Trophoblast cell (in vitro differentiated cells and primary cell): ENCODE measurements around the gene KRTAP5-11.

ENCODE experiments used
- DNase-seq, 2 donors: peaks; one replicate each; pipeline ENCODE4 v3.0.0-alpha.2; 2016
- H2AFZ ChIP-seq: 2 replicates; pipeline ENCODE4 v1.6.1; 2013; ENCODE audit warnings: low read length, moderate library complexity, mild to moderate bottlenecking; ENCODE audit not compliant: insufficient read depth, poor library complexity
- H2AK5ac ChIP-seq: 2 replicates; pipeline ENCODE4 v1.6.1; 2013; ENCODE audit warnings: mild to moderate bottlenecking, low read length
- H2BK120ac ChIP-seq: 2 replicates; pipeline ENCODE4 v1.6.1; 2013; ENCODE audit warnings: low read length, mild to moderate bottlenecking, moderate library complexity; ENCODE audit not compliant: insufficient read depth, poor library complexity
- H2BK12ac ChIP-seq: 2 replicates; pipeline ENCODE4 v1.6.1; 2013; ENCODE audit warnings: mild to moderate bottlenecking, low read length, moderate library complexity
- H2BK5ac ChIP-seq: 2 replicates; pipeline ENCODE4 v1.6.1; 2013; ENCODE audit warnings: low read length, low read depth, moderate library complexity, mild to moderate bottlenecking; ENCODE audit not compliant: poor library complexity
- H3K14ac ChIP-seq: 2 replicates; pipeline ENCODE4 v1.6.1; 2013; ENCODE audit warnings: mild to moderate bottlenecking, low read length
- H3K18ac ChIP-seq: 2 replicates; pipeline ENCODE4 v1.6.1; 2013; ENCODE audit warnings: mild to moderate bottlenecking, low read length
- H3K23ac ChIP-seq: 2 replicates; pipeline ENCODE4 v1.6.1; 2013; ENCODE audit warnings: low read length
- H3K27ac ChIP-seq: 2 replicates; pipeline ENCODE4 v1.5.1; 2013; ENCODE audit warnings: low read depth, mild to moderate bottlenecking, inconsistent platforms, low read length, moderate library complexity
- H3K27me3 ChIP-seq: 2 replicates; pipeline ENCODE4 v1.6.1; 2013; ENCODE audit warnings: inconsistent platforms, mild to moderate bottlenecking, low read length, moderate library complexity; ENCODE audit not compliant: insufficient read depth
- H3K36me3 ChIP-seq, 2 experiments: 1 replicate in 1 of 2; 2 replicates in 1 of 2; pipeline ENCODE4 v1.6.1; 2013; ENCODE audit warnings: low read length in 2 of 2, mild to moderate bottlenecking in 2 of 2, moderate library complexity in 1 of 2; ENCODE audit not compliant: insufficient read depth in 2 of 2, control insufficient read depth in 1 of 2
- H3K4ac ChIP-seq: 2 replicates; pipeline ENCODE4 v1.6.1; 2013; ENCODE audit warnings: low read depth, mild to moderate bottlenecking, low read length, moderate library complexity
- H3K4me1 ChIP-seq, 2 experiments: 1 replicate in 1 of 2; 2 replicates in 1 of 2; pipeline ENCODE4 v1.6.1; 2013; ENCODE audit warnings: low read length in 2 of 2, mild to moderate bottlenecking in 2 of 2, moderate library complexity in 1 of 2; ENCODE audit not compliant: insufficient read depth in 2 of 2, control insufficient read depth in 1 of 2
- H3K4me2 ChIP-seq: 2 replicates; pipeline ENCODE4 v1.6.1; 2013; ENCODE audit warnings: inconsistent platforms, mild to moderate bottlenecking, low read length, moderate library complexity
- H3K4me3 ChIP-seq: 2 replicates; pipeline ENCODE4 v1.5.1; 2013; ENCODE audit warnings: mild to moderate bottlenecking, low read depth, low read length, inconsistent platforms
- H3K79me1 ChIP-seq: one replicate; pipeline ENCODE4 v1.6.1; 2013; ENCODE audit warnings: low read length
- H3K79me2 ChIP-seq: 2 replicates; pipeline ENCODE4 v1.6.1; 2013; ENCODE audit warnings: low read length, mild to moderate bottlenecking; ENCODE audit not compliant: control insufficient read depth, insufficient read depth, poor library complexity
- H3K9ac ChIP-seq: 2 replicates; pipeline ENCODE4 v1.6.1; 2013; ENCODE audit warnings: mild to moderate bottlenecking, low read length
- H3K9me3 ChIP-seq: 2 replicates; pipeline ENCODE4 v1.6.1; 2013; ENCODE audit warnings: low read depth, mild to moderate bottlenecking, control low read depth, inconsistent platforms, low read length; ENCODE audit not compliant: insufficient read depth
- H4K12ac ChIP-seq: 2 replicates; pipeline ENCODE4 v1.6.1; 2013; ENCODE audit warnings: low read depth, mild to moderate bottlenecking, low read length, moderate library complexity
- H4K8ac ChIP-seq: 2 replicates; pipeline ENCODE4 v1.6.1; 2013; ENCODE audit warnings: low read depth, mild to moderate bottlenecking, low read length, moderate library complexity
- H4K91ac ChIP-seq: one replicate; pipeline ENCODE4 v1.6.1; 2013; ENCODE audit warnings: low read depth, mild to moderate bottlenecking, low read length, moderate library complexity
- WGBS: extraction: QIAGEN DNeasy Blood & Tissue Kit; methylation state at CpG from one replicate; pipeline ENCODE4 v1.1.7; 2013; ENCODE audit warnings: missing lambda C conversion rate; ENCODE audit not compliant: insufficient read length, insufficient coverage; ENCODE audit errors: extremely low coverage; 5-methylcytosine and 5-hydroxymethylcytosine counted together

Gene KRTAP5-11

GRCh38 chr11:71566081-71566620 lies 16.5 kb downstream of the KRTAP5-11 start:
- no peak overlapping the region for H3K4me2 ChIP-seq
- H4K91ac ChIP-seq, result no peak overlapping the region
- no peak overlapping the region for H2AK5ac ChIP-seq
- H3K79me1 ChIP-seq, result no peaks in the 10 kb centered on the region
- WGBS, result no CpG with 5 or more reads among the region's 10 CpGs
- H4K12ac ChIP-seq, result no peak overlapping the region
- H3K79me2 ChIP-seq, result no peaks in the 10 kb centered on the region
- no peak overlapping the region for H3K23ac ChIP-seq
- H3K9ac ChIP-seq, result no peak overlapping the region
- H3K14ac ChIP-seq, result no peak overlapping the region
- H2BK5ac ChIP-seq, result no peak overlapping the region
- no peak overlapping the region for H3K27ac ChIP-seq
- no peaks in the 10 kb centered on the region for H3K36me3 ChIP-seq
- no peak overlapping the region for H4K8ac ChIP-seq
- H3K4ac ChIP-seq, result no peak overlapping the region
- no peak for DNase-seq
- H2BK12ac ChIP-seq, result no peak overlapping the region
- no peak overlapping the region for H3K18ac ChIP-seq
- H2BK120ac ChIP-seq, result no peak overlapping the region
- no peaks in the 10 kb centered on the region for H3K9me3 ChIP-seq
- no peaks in the 10 kb centered on the region for H3K27me3 ChIP-seq
- H3K4me1 ChIP-seq, result no peaks in the 10 kb centered on the region
- no peak overlapping the region for H2AFZ ChIP-seq
- H3K4me3 ChIP-seq, result no peak overlapping the region

- H3K27me3 ChIP-seq, result no peaks in the 10 kb centered on the region
Observed at GRCh38 chr11:71565263-71565662, 17.4 kb downstream of the KRTAP5-11 start, which contains the start of gene KRTAP5-10. KRTAP5-10 (plus strand) TSS chr11:71565563; CDS start chr11:71565588, 25 bp downstream.

GRCh38 chr11:71564430-71564829 lies 18.2 kb downstream of the KRTAP5-11 start:
- Histone ChIP-seq H4K12ac (no peak overlapping the region), H2BK120ac (no peak overlapping the region), H3K9ac (no peak overlapping the region), H3K79me2 (no peaks in the 10 kb centered on the region), H2AK5ac (no peak overlapping the region), H3K4me2 (no peak overlapping the region), H4K8ac (no peak overlapping the region), H3K4me3 (no peak overlapping the region), H2AFZ (no peak overlapping the region), H2BK12ac (no peak overlapping the region), H3K79me1 (no peaks in the 10 kb centered on the region), H3K14ac (no peak overlapping the region), H4K91ac (no peak overlapping the region), H3K4me1 (no peaks in the 10 kb centered on the region), H3K27me3 (no peaks in the 10 kb centered on the region), H3K36me3 (no peaks in the 10 kb centered on the region), H3K23ac (no peak overlapping the region), H3K27ac (no peak overlapping the region), H3K18ac (no peak overlapping the region), H2BK5ac (no peak overlapping the region), H3K4ac (no peak overlapping the region), H3K9me3 (no peaks in the 10 kb centered on the region)
- DNase-seq, result no peak
- WGBS, result no CpG with 5 or more reads among the region's 4 CpGs

More at GRCh38 chr11:71565263-71565662, 17.4 kb downstream of the KRTAP5-11 start, which contains the start of gene KRTAP5-10:
- no CpG with 5 or more reads among the region's 5 CpGs for WGBS
- Histone ChIP-seq H3K4me1 (no peaks in the 10 kb centered on the region), H4K12ac (no peak within 1 kb of the TSS), H3K18ac (no peak within 1 kb of the TSS), H2AK5ac (no peak within 1 kb of the TSS), H4K8ac (no peak within 1 kb of the TSS), H3K23ac (no peak within 1 kb of the TSS), H2BK120ac (no peak within 1 kb of the TSS), H3K36me3 (no peaks in the 10 kb centered on the region), H3K4me3 (no peak within 1 kb of the TSS), H3K14ac (no peak within 1 kb of the TSS), H3K4me2 (no peak within 1 kb of the TSS), H3K9me3 (no peaks in the 10 kb centered on the region), H2AFZ (no peak within 1 kb of the TSS), H2BK5ac (no peak within 1 kb of the TSS), H3K4ac (no peak within 1 kb of the TSS), H3K27ac (no peak within 1 kb of the TSS), H2BK12ac (no peak within 1 kb of the TSS), H3K79me2 (no peaks in the 10 kb centered on the region), H3K9ac (no peak within 1 kb of the TSS), H3K79me1 (no peaks in the 10 kb centered on the region), H4K91ac (no peak within 1 kb of the TSS)
- no peak for DNase-seq

GRCh38 chr11:71563406-71563805 lies 19.3 kb downstream of the KRTAP5-11 start:
- Histone ChIP-seq H3K4ac (no peak overlapping the region), H4K91ac (no peak overlapping the region), H2BK12ac (no peak overlapping the region), H3K79me1 (no peaks in the 10 kb centered on the region), H3K9me3 (no peaks in the 10 kb centered on the region), H2AFZ (no peak overlapping the region), H3K79me2 (no peaks in the 10 kb centered on the region), H3K4me2 (no peak overlapping the region), H3K27me3 (no peaks in the 10 kb centered on the region), H3K36me3 (no peaks in the 10 kb centered on the region), H3K18ac (no peak overlapping the region), H2BK120ac (no peak overlapping the region), H3K9ac (no peak overlapping the region), H3K4me3 (no peak overlapping the region), H3K4me1 (no peaks in the 10 kb centered on the region), H4K12ac (no peak overlapping the region), H4K8ac (no peak overlapping the region), H3K27ac (no peak overlapping the region), H2BK5ac (no peak overlapping the region), H3K14ac (no peak overlapping the region), H3K23ac (no peak overlapping the region), H2AK5ac (no peak overlapping the region)
- peak; percentile 38 to 66 for DNase-seq
- no CpG with 5 or more reads among the region's 8 CpGs for WGBS
